ENCODE measurements around the gene TSTD2. TPM values are rescaled to one million over a fixed set of nuclear protein-coding genes. Genes with fewer than 3 reads are reported as not detected.

Gene TSTD2
- total RNA-seq, 1 experiment from 2014 or later, result 16.8 TPM

DNA sequence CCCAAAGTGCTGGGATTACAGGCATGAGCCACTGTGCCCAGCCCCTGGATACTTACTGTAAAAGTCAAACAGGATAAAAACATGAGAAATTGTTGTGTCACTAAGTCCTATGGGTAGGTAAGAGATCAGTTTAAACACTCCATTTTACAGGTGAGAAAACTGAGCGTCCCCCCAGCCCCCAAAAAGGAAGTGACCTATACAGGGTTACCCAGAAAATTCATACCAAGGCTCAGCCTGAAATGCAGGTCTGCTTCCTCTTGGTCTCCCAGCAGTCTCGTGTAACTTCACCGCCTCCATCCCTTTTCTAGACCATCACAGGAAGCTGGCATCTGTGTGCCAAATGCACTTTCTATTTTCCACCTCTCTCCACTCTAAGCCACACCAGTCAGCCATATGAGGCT is 74.5 kb downstream of the TSTD2 start:
- Mint-ChIP-seq H3K9me3 (no peaks in the 10 kb centered on the region), H3K4me1 (peaks cover 23% of the 10 kb centered on the region), H3K36me3 (no peaks in the 10 kb centered on the region), H3K27me3 (ENCODE audit: low read depth) (no peaks in the 10 kb centered on the region), H3K4me3 (no peak overlapping the region), H3K27ac (no peak overlapping the region)
- no peak for TF ChIP-seq E2F5 (CRISPR knock-in tag; IDR thresholded peaks at IDR 0.05)
- no peak for TF ChIP-seq CREM (CRISPR knock-in tag; IDR thresholded peaks at IDR 0.05)
- no peak for TF ChIP-seq MYBL2 (CRISPR knock-in tag; IDR thresholded peaks at IDR 0.05)
- TF ChIP-seq ATF3 (CRISPR knock-in tag; conservative IDR thresholded peaks at IDR 0.05), result no peak
- TF ChIP-seq CBFB (CRISPR knock-in tag; IDR thresholded peaks at IDR 0.05; ENCODE audit: low read depth), result no peak
- TF ChIP-seq, protein P1, sequence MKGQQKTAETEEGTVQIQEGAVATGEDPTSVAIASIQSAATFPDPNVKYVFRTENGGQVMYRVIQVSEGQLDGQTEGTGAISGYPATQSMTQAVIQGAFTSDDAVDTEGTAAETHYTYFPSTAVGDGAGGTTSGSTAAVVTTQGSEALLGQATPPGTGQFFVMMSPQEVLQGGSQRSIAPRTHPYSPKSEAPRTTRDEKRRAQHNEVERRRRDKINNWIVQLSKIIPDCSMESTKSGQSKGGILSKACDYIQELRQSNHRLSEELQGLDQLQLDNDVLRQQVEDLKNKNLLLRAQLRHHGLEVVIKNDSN (CRISPR knock-in tag; IDR thresholded peaks at IDR 0.05), result no peak
- TF ChIP-seq FOXJ3 (CRISPR knock-in tag; IDR thresholded peaks at IDR 0.05; ENCODE audit: borderline replicate concordance), result no peak
- no peak for TF ChIP-seq ZNF512 (CRISPR knock-in tag; IDR thresholded peaks at IDR 0.05; ENCODE audit: borderline replicate concordance)
- TF ChIP-seq, protein P2, sequence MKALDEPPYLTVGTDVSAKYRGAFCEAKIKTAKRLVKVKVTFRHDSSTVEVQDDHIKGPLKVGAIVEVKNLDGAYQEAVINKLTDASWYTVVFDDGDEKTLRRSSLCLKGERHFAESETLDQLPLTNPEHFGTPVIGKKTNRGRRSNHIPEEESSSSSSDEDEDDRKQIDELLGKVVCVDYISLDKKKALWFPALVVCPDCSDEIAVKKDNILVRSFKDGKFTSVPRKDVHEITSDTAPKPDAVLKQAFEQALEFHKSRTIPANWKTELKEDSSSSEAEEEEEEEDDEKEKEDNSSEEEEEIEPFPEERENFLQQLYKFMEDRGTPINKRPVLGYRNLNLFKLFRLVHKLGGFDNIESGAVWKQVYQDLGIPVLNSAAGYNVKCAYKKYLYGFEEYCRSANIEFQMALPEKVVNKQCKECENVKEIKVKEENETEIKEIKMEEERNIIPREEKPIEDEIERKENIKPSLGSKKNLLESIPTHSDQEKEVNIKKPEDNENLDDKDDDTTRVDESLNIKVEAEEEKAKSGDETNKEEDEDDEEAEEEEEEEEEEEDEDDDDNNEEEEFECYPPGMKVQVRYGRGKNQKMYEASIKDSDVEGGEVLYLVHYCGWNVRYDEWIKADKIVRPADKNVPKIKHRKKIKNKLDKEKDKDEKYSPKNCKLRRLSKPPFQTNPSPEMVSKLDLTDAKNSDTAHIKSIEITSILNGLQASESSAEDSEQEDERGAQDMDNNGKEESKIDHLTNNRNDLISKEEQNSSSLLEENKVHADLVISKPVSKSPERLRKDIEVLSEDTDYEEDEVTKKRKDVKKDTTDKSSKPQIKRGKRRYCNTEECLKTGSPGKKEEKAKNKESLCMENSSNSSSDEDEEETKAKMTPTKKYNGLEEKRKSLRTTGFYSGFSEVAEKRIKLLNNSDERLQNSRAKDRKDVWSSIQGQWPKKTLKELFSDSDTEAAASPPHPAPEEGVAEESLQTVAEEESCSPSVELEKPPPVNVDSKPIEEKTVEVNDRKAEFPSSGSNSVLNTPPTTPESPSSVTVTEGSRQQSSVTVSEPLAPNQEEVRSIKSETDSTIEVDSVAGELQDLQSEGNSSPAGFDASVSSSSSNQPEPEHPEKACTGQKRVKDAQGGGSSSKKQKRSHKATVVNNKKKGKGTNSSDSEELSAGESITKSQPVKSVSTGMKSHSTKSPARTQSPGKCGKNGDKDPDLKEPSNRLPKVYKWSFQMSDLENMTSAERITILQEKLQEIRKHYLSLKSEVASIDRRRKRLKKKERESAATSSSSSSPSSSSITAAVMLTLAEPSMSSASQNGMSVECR (CRISPR knock-in tag; IDR thresholded peaks at IDR 0.05; ENCODE audit: borderline replicate concordance), result no peak
- ChIA-PET CTCF (interaction anchor here (1.7 kb wide), 1 partner anchor 40 kb away, joined by 7 read pairs; no protein-coding TSS in a partner anchor), POLR2A (no interaction called here)
- ATAC-seq (no peak), DNase-seq (ENCODE audit: low spot score) (no peak)

DNA sequence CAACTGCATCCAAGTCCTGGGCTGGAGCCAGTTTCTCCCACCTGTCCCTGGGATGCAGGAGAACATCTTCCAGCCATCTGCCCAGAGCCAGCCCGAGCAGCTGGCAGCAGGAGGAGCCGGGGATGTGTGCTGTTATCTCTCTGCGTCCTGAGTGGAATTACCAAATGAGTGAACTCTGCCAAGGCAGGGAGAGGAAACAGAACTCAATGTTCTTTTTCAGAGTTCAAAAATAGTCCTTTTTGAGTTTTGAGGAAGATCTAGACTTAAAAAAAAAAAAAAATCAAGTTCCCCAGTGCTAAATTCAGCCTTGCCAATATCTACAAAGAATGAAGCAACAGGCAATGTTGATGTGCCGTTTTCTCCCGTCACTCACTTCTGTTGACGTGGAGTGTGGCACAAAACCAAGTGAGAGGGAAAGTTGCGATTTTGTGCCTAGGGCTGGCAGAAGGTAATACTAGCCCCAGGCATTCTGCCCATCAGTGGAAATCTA is 75.5 kb downstream of the TSTD2 start:
- Mint-ChIP-seq H3K27ac (no peak overlapping the region), H3K4me1 (peaks cover 23% of the 10 kb centered on the region), H3K36me3 (no peaks in the 10 kb centered on the region), H3K27me3 (ENCODE audit: low read depth) (no peaks in the 10 kb centered on the region), H3K4me3 (no peak overlapping the region), H3K9me3 (no peaks in the 10 kb centered on the region)
- ATAC-seq, result no peak
- no peak for TF ChIP-seq ESRRA (CRISPR knock-in tag; IDR thresholded peaks at IDR 0.05; ENCODE audit: borderline replicate concordance)
- TF ChIP-seq JUN (CRISPR knock-in tag; IDR thresholded peaks at IDR 0.05), result no peak
- TF ChIP-seq, protein P3, sequence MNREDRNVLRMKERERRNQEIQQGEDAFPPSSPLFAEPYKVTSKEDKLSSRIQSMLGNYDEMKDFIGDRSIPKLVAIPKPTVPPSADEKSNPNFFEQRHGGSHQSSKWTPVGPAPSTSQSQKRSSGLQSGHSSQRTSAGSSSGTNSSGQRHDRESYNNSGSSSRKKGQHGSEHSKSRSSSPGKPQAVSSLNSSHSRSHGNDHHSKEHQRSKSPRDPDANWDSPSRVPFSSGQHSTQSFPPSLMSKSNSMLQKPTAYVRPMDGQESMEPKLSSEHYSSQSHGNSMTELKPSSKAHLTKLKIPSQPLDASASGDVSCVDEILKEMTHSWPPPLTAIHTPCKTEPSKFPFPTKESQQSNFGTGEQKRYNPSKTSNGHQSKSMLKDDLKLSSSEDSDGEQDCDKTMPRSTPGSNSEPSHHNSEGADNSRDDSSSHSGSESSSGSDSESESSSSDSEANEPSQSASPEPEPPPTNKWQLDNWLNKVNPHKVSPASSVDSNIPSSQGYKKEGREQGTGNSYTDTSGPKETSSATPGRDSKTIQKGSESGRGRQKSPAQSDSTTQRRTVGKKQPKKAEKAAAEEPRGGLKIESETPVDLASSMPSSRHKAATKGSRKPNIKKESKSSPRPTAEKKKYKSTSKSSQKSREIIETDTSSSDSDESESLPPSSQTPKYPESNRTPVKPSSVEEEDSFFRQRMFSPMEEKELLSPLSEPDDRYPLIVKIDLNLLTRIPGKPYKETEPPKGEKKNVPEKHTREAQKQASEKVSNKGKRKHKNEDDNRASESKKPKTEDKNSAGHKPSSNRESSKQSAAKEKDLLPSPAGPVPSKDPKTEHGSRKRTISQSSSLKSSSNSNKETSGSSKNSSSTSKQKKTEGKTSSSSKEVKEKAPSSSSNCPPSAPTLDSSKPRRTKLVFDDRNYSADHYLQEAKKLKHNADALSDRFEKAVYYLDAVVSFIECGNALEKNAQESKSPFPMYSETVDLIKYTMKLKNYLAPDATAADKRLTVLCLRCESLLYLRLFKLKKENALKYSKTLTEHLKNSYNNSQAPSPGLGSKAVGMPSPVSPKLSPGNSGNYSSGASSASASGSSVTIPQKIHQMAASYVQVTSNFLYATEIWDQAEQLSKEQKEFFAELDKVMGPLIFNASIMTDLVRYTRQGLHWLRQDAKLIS (CRISPR knock-in tag; IDR thresholded peaks at IDR 0.05; ENCODE audit: borderline replicate concordance), result no peak
- TF ChIP-seq TCF7 (CRISPR knock-in tag; IDR thresholded peaks at IDR 0.05; ENCODE audit: low read depth), result no peak
- TF ChIP-seq NR1H2 (CRISPR knock-in tag; IDR thresholded peaks at IDR 0.05), result no peak
- no peak for DNase-seq (ENCODE audit: low spot score)
- ChIA-PET CTCF (interaction anchor here (0.8 to 2.7 kb wide), 3 partner anchors 41 to 98 kb away, joined by 4 to 12 read pairs (median 7); no protein-coding TSS in a partner anchor), POLR2A (no interaction called here)
